CD4-positive, alpha-beta T cell treated with Interleukin-2 at 100 ng/mL for 4 hours (primary cell): ENCODE measurements around the gene SEMA5B.
A peak's percentile ranks its signal among the peaks of the same experiment; 100 is the strongest.

Experiments
- DNase-seq: peaks from one replicate; pipeline ENCODE4 v3.0.0-alpha.2; 2020; ENCODE audit warnings: low spot score

Gene SEMA5B

GRCh38 chr3:122942937-122943827 is 84.4 kb downstream of the SEMA5B start:
- DNase-seq: no peak

GRCh38 chr3:122942239-122942638 is 85.3 kb downstream of the SEMA5B start:
- DNase-seq: no peak

- peak; percentile 11 for DNase-seq
Observed at GRCh38 chr3:122941228-122942206, 86.0 kb downstream of the SEMA5B start.

GRCh38 chr3:122940628-122941086 is 86.9 kb downstream of the SEMA5B start:
- no peak for DNase-seq

GRCh38 chr3:122938783-122939425 is 88.7 kb downstream of the SEMA5B start:
- no peak for DNase-seq

- DNase-seq: no peak
Observed at GRCh38 chr3:122937745-122938144, 89.8 kb downstream of the SEMA5B start.

- no peak for DNase-seq
Observed at GRCh38 chr3:122936986-122937385, 90.6 kb downstream of the SEMA5B start.

- DNase-seq: no peak
Observed at GRCh38 chr3:122936335-122936734, 91.2 kb downstream of the SEMA5B start.

GRCh38 chr3:122934251-122934650 is 93.3 kb downstream of the SEMA5B start:
- no peak for DNase-seq

GRCh38 chr3:122932251-122932967 is 95.2 kb downstream of the SEMA5B start:
- no peak for DNase-seq

- DNase-seq: no peak
Observed at GRCh38 chr3:122931636-122932035, 95.9 kb downstream of the SEMA5B start.

GRCh38 chr3:122930063-122930997 is 97.2 kb downstream of the SEMA5B start:
- DNase-seq: no peak

GRCh38 chr3:122929188-122930062 is 98.1 kb downstream of the SEMA5B start:
- no peak for DNase-seq

GRCh38 chr3:122928396-122929187 is 99.0 kb downstream of the SEMA5B start:
- no peak for DNase-seq

- no peak for DNase-seq
Observed at GRCh38 chr3:122927726-122928125, 99.8 kb downstream of the SEMA5B start.

- DNase-seq: no peak
Observed at GRCh38 chr3:122926811-122927210, 100.8 kb downstream of the SEMA5B start.

- no peak for DNase-seq
Observed at GRCh38 chr3:122926322-122926721, 101.2 kb downstream of the SEMA5B start.

- no peak for DNase-seq
Observed at GRCh38 chr3:122925756-122926155, 101.8 kb downstream of the SEMA5B start.
